ENCODE data around the gene MARF1.
"Not testable (repeated sequence)": the region's sequence is repeated elsewhere in the genome, so short reads cannot be mapped to it uniquely, and the experiment has no call there.

MARF1 gene

GRCh38 chr16:15643048-15643945, at the start of gene MARF1:
Gene MARF1 (minus strand): TSS chr16:15643154. CDS start chr16:15639233, 3,921 bp downstream.
- H3K36me3 Mint-ChIP-seq (ENCODE audit: low read depth), result peaks cover 13% of the 10 kb centered on the region
- peaks cover 65% of the 10 kb centered on the region for H3K4me1 Mint-ChIP-seq (ENCODE audit: low read depth)

GRCh38 chr16:15692508-15692907, 49.6 kb upstream of the MARF1 start:
- peaks cover 77% of the 10 kb centered on the region for H3K36me3 Mint-ChIP-seq (ENCODE audit: low read depth)

More at GRCh38 chr16:15643048-15643945, at the start of gene MARF1:
- H3K27ac Mint-ChIP-seq, result peak within 1 kb of the TSS; percentile 97
- no peaks in the 10 kb centered on the region for H3K27me3 Mint-ChIP-seq
- peak within 1 kb of the TSS; percentile 92 for H3K4me3 Mint-ChIP-seq
- no peaks in the 10 kb centered on the region for H3K9me3 Mint-ChIP-seq

GRCh38 chr16:15691046-15691445, 48.1 kb upstream of the MARF1 start:
- Mint-ChIP-seq H3K27ac (no peak overlapping the region), H3K36me3 (ENCODE audit: low read depth) (peaks cover 75% of the 10 kb centered on the region), H3K4me3 (no peak overlapping the region), H3K27me3 (no peaks in the 10 kb centered on the region), H3K9me3 (no peaks in the 10 kb centered on the region), H3K4me1 (ENCODE audit: low read depth) (no peaks in the 10 kb centered on the region)

More at GRCh38 chr16:15692508-15692907, 49.6 kb upstream of the MARF1 start:
- not testable (repeated sequence) for H3K4me3 Mint-ChIP-seq; H3K4me1 Mint-ChIP-seq (ENCODE audit: low read depth); H3K27me3 Mint-ChIP-seq; H3K9me3 Mint-ChIP-seq; H3K27ac Mint-ChIP-seq

- no peak overlapping the region for H3K4me3 Mint-ChIP-seq
Measured at GRCh38 chr16:15690296-15690695, 47.3 kb upstream of the MARF1 start.

GRCh38 chr16:15689290-15689689, 46.3 kb upstream of the MARF1 start:
- Mint-ChIP-seq H3K4me1 (ENCODE audit: low read depth) (no peaks in the 10 kb centered on the region), H3K9me3 (no peaks in the 10 kb centered on the region), H3K4me3 (no peak overlapping the region), H3K27ac (no peak overlapping the region), H3K36me3 (ENCODE audit: low read depth) (peaks cover 75% of the 10 kb centered on the region), H3K27me3 (no peaks in the 10 kb centered on the region)

More at GRCh38 chr16:15690296-15690695, 47.3 kb upstream of the MARF1 start:
- H3K4me1 Mint-ChIP-seq (ENCODE audit: low read depth), result no peaks in the 10 kb centered on the region
- H3K27me3 Mint-ChIP-seq, result no peaks in the 10 kb centered on the region
- H3K27ac Mint-ChIP-seq, result no peak overlapping the region
- peaks cover 76% of the 10 kb centered on the region for H3K36me3 Mint-ChIP-seq (ENCODE audit: low read depth)
- no peaks in the 10 kb centered on the region for H3K9me3 Mint-ChIP-seq

- H3K27ac Mint-ChIP-seq, result no peak overlapping the region
- H3K27me3 Mint-ChIP-seq, result no peaks in the 10 kb centered on the region
- H3K4me3 Mint-ChIP-seq, result no peak overlapping the region
- peaks cover 63% of the 10 kb centered on the region for H3K36me3 Mint-ChIP-seq (ENCODE audit: low read depth)
- H3K4me1 Mint-ChIP-seq (ENCODE audit: low read depth), result peaks cover 5% of the 10 kb centered on the region
- no peaks in the 10 kb centered on the region for H3K9me3 Mint-ChIP-seq
Measured at GRCh38 chr16:15686287-15686686, 43.3 kb upstream of the MARF1 start.

- H3K9me3 Mint-ChIP-seq, result no peaks in the 10 kb centered on the region
- no peaks in the 10 kb centered on the region for H3K27me3 Mint-ChIP-seq
- no peak overlapping the region for H3K27ac Mint-ChIP-seq
- no peak overlapping the region for H3K4me3 Mint-ChIP-seq
- peaks cover 7% of the 10 kb centered on the region for H3K4me1 Mint-ChIP-seq (ENCODE audit: low read depth)
- peaks cover 62% of the 10 kb centered on the region for H3K36me3 Mint-ChIP-seq (ENCODE audit: low read depth)
Measured at GRCh38 chr16:15682105-15682570, 39.2 kb upstream of the MARF1 start.

- no peaks in the 10 kb centered on the region for H3K9me3 Mint-ChIP-seq
- no peak overlapping the region for H3K27ac Mint-ChIP-seq
- H3K4me3 Mint-ChIP-seq, result no peak overlapping the region
- H3K36me3 Mint-ChIP-seq (ENCODE audit: low read depth), result peaks cover 71% of the 10 kb centered on the region
- peaks cover 22% of the 10 kb centered on the region for H3K4me1 Mint-ChIP-seq (ENCODE audit: low read depth)
- no peaks in the 10 kb centered on the region for H3K27me3 Mint-ChIP-seq
Measured at GRCh38 chr16:15677447-15677846, 34.5 kb upstream of the MARF1 start.

- Mint-ChIP-seq H3K36me3 (ENCODE audit: low read depth) (peaks cover 69% of the 10 kb centered on the region), H3K27ac (no peak overlapping the region), H3K4me3 (no peak overlapping the region), H3K9me3 (no peaks in the 10 kb centered on the region), H3K27me3 (no peaks in the 10 kb centered on the region), H3K4me1 (ENCODE audit: low read depth) (peaks cover 27% of the 10 kb centered on the region)
Measured at GRCh38 chr16:15676506-15676905, 33.6 kb upstream of the MARF1 start.

GRCh38 chr16:15674571-15674970, 31.6 kb upstream of the MARF1 start:
- H3K4me3 Mint-ChIP-seq, result no peak overlapping the region
- peaks cover 74% of the 10 kb centered on the region for H3K36me3 Mint-ChIP-seq (ENCODE audit: low read depth)
- H3K27ac Mint-ChIP-seq, result no peak overlapping the region
- H3K4me1 Mint-ChIP-seq (ENCODE audit: low read depth), result peaks cover 31% of the 10 kb centered on the region
- no peaks in the 10 kb centered on the region for H3K9me3 Mint-ChIP-seq
- no peaks in the 10 kb centered on the region for H3K27me3 Mint-ChIP-seq

GRCh38 chr16:15672514-15673167, 29.7 kb upstream of the MARF1 start:
- peak overlapping the region; percentile 64 for H3K4me3 Mint-ChIP-seq
- H3K36me3 Mint-ChIP-seq (ENCODE audit: low read depth), result peaks cover 63% of the 10 kb centered on the region
- H3K9me3 Mint-ChIP-seq, result no peaks in the 10 kb centered on the region

GRCh38 chr16:15672127-15672513, 29.2 kb upstream of the MARF1 start:
- H3K4me1 Mint-ChIP-seq (ENCODE audit: low read depth), result peaks cover 31% of the 10 kb centered on the region
- peaks cover 66% of the 10 kb centered on the region for H3K36me3 Mint-ChIP-seq (ENCODE audit: low read depth)

More at GRCh38 chr16:15672514-15673167, 29.7 kb upstream of the MARF1 start:
- Mint-ChIP-seq H3K4me1 (ENCODE audit: low read depth) (peaks cover 31% of the 10 kb centered on the region), H3K27me3 (no peaks in the 10 kb centered on the region), H3K27ac (peak overlapping the region; percentile 91)

GRCh38 chr16:15671530-15672117, 28.7 kb upstream of the MARF1 start:
- Mint-ChIP-seq H3K9me3 (no peaks in the 10 kb centered on the region), H3K27me3 (no peaks in the 10 kb centered on the region), H3K27ac (peak overlapping the region; percentile 53), H3K36me3 (ENCODE audit: low read depth) (peaks cover 64% of the 10 kb centered on the region), H3K4me1 (ENCODE audit: low read depth) (peaks cover 31% of the 10 kb centered on the region), H3K4me3 (no peak overlapping the region)

More at GRCh38 chr16:15672127-15672513, 29.2 kb upstream of the MARF1 start:
- H3K27ac Mint-ChIP-seq, result peak overlapping the region; percentile 91
- H3K4me3 Mint-ChIP-seq, H3K9me3 Mint-ChIP-seq, H3K27me3 Mint-ChIP-seq: not testable (repeated sequence)

GRCh38 chr16:15667091-15667742, 24.3 kb upstream of the MARF1 start:
- Mint-ChIP-seq H3K4me1 (ENCODE audit: low read depth) (peaks cover 14% of the 10 kb centered on the region), H3K9me3 (no peaks in the 10 kb centered on the region), H3K4me3 (no peak overlapping the region), H3K36me3 (ENCODE audit: low read depth) (peaks cover 59% of the 10 kb centered on the region), H3K27ac (no peak overlapping the region), H3K27me3 (no peaks in the 10 kb centered on the region)

All from stimulated activated naive CD8-positive, alpha-beta T cell treated with anti-CD3 and anti-CD28 coated beads, Interleukin-15, Interleukin-2, amounts not matched to agents 100 ng/mL and 50 ng/mL, for 24 hours (primary cell).